DND-41 (cell line): ENCODE measurements around the gene EDRF1.

ENCODE experiments used
- EZH2 ChIP-seq: IDR thresholded peaks from 3 replicates; pipeline ENCODE4 v1.6.1; 2012; ENCODE audit warnings: borderline replicate concordance, low read depth, mild to moderate bottlenecking, moderate library complexity, low read length, inconsistent platforms; ENCODE audit not compliant: severe bottlenecking
- TF ChIP-seq, protein P1 (sequence below): IDR thresholded peaks from 2 replicates; pipeline ENCODE4 v1.5.1; 2012; ENCODE audit warnings: borderline replicate concordance, low read length, moderate library complexity, mild to moderate bottlenecking; ENCODE audit not compliant: poor library complexity, severe bottlenecking; ENCODE audit errors: extremely low read depth

DNA sequence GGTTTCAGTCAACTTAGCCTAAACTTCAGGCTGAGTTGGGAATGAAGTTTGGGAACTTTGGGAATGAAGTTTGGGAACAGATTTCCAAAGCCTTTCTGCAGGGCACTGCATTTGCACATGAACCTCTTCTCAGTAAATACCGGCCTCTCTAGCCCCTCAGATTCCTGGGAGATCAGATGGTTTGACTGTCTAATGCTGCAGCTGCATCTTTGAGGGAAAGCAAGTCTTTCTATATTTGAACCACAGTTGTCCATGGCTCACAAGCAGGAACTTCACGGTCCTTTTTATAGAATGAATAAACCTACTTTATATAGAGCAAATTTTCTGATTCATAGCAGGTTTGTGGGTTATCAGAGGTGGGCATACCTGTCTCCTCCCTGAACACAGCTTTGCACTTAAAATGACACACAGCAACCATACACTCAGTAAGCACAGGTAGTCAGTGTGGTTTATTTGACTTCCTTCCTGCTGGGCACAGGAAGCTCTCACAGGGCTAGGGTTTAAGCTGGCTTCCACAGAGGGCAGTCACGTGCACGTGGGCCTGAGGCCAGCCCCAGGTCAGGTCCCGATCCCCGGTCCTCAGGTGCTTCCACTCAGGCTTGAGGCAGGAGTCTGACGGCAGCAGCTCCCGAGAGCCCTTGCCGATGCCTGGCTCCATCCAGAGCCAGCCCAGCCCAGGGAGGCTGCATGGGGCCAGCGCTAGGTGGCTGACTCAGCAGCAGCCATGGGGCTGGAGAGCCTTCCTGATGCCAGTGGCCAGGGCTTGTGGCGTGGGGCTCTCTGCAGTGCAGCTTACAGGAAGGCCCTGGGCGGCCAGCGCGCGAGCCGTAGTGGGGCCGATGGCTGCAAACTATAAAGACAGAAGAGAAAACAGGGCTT, 68.9 kb downstream of the EDRF1 start:
- TF ChIP-seq, protein P1, sequence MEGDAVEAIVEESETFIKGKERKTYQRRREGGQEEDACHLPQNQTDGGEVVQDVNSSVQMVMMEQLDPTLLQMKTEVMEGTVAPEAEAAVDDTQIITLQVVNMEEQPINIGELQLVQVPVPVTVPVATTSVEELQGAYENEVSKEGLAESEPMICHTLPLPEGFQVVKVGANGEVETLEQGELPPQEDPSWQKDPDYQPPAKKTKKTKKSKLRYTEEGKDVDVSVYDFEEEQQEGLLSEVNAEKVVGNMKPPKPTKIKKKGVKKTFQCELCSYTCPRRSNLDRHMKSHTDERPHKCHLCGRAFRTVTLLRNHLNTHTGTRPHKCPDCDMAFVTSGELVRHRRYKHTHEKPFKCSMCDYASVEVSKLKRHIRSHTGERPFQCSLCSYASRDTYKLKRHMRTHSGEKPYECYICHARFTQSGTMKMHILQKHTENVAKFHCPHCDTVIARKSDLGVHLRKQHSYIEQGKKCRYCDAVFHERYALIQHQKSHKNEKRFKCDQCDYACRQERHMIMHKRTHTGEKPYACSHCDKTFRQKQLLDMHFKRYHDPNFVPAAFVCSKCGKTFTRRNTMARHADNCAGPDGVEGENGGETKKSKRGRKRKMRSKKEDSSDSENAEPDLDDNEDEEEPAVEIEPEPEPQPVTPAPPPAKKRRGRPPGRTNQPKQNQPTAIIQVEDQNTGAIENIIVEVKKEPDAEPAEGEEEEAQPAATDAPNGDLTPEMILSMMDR = no peak
- TF ChIP-seq EZH2 = no peak
